Measurements from ENCODE around the gene ENOSF1. TPM values are rescaled to one million over a fixed set of nuclear protein-coding genes. Genes with fewer than 3 reads are reported as not detected.

Gene ENOSF1
- total and polyA plus RNA-seq, 10 of the 15 experiments (the other 5 are each of a cell fraction or from before 2014, with no cell fraction given), result 12.5 to 43.3 (median 29.5) TPM

- ChIA-PET SMC1A (ENCODE audit: uncharacterized antibody, unreplicated experiment) (interaction anchor here (0.7 to 2.9 kb wide), 4 partner anchors 12 to 185 kb away, joined by 3 to 9 read pairs (median 3); no protein-coding TSS in a partner anchor), POLR2A (interaction anchor here (0.6 kb wide), 1 partner anchor 79 kb away, joined by 4 read pairs; no protein-coding TSS in a partner anchor), CTCF (interaction anchor here (0.8 to 1.7 kb wide), 5 partner anchors 13 to 185 kb away, joined by 3 to 7 read pairs (median 3); no protein-coding TSS in a partner anchor), RAD21 (ENCODE audit: unreplicated experiment) (interaction anchor here (1.2 kb wide), 1 partner anchor 176 kb away, joined by 4 read pairs; no protein-coding TSS in a partner anchor)
- Histone ChIP-seq H4K20me1 (ENCODE audit: control insufficient read depth, insufficient read depth) (no peaks in the 10 kb centered on the region), H3K9me3 (replicated peaks; ENCODE audit: control insufficient read depth, insufficient read depth, low read length) (no peaks in the 10 kb centered on the region), H3K4me3 (no peak overlapping the region), H3K27me3 (replicated peaks in 1 of 2; ENCODE audit: control insufficient read depth in 2 of 2, insufficient read depth in 2 of 2, low read length in 1 of 2) (no peaks in the 10 kb centered on the region), H3K4me2 (ENCODE audit: control insufficient read depth, insufficient read depth) (no peak overlapping the region), H3K9ac (ENCODE audit: control insufficient read depth, insufficient read depth, low read length) (no peak overlapping the region), H3K79me2 (ENCODE audit: control insufficient read depth, insufficient read depth, low read length) (peaks cover 20% of the 10 kb centered on the region), H3K4me1 (ENCODE audit: control insufficient read depth, insufficient read depth, low read length) (peaks cover 13% of the 10 kb centered on the region), H2AFZ (ENCODE audit: control insufficient read depth, low read depth, low read length) (no peak overlapping the region), H3K27ac (ENCODE audit: control insufficient read depth, insufficient read depth) (no peak overlapping the region), H3K36me3 (ENCODE audit: control insufficient read depth in 2 of 2, insufficient read depth in 2 of 2, low read length in 1 of 2) (peaks cover 2 to 4% of the 10 kb centered on the region in 2 experiments; a peak in 2 of 4 replicates)
- intact Hi-C loops (cut with micrococcal nuclease; ENCODE audit: unreplicated experiment) (no loop called here), in situ Hi-C loops (cut with MboI) (no loop called here)
- TF ChIP-seq SREBF1 (IDR thresholded peaks at IDR 0.05; ENCODE audit: low read length) (no peak), IRF4 (IDR thresholded peaks at IDR 0.05; ENCODE audit: low read depth, low read length) (no peak), TAF1 (IDR thresholded peaks at IDR 0.05; ENCODE audit: borderline replicate concordance, low read depth, low read length) (no peak)
- no TSS peak for BruUV-seq (replicated peaks)
- FAIRE-seq (no peak), DNase-seq (ENCODE audit: low read depth, low spot score) (no peak), ATAC-seq (no peak)
- 74% methylated on average over 4 of the region's 4 CpGs for WGBS (ENCODE audit: insufficient coverage, insufficient replicate concordance, low lambda C conversion rate, missing lambda C conversion rate)
Observed at GRCh38 chr18:654601-655000, 57.8 kb downstream of the ENOSF1 start.

GRCh38 chr18:653512-653911, 58.9 kb downstream of the ENOSF1 start:
- no peak overlapping the region for H2AFZ ChIP-seq (ENCODE audit: control insufficient read depth, low read depth, low read length)
- TF ChIP-seq SUPT20H (IDR thresholded peaks at IDR 0.05; ENCODE audit: borderline replicate concordance, control insufficient read depth, low read depth, low read length) (no peak), ZBTB33 (IDR thresholded peaks at IDR 0.05) (no peak), RCOR1 (conservative IDR thresholded peaks at IDR 0.05; ENCODE audit: low read depth, low read length) (no peak), IRF3 (IDR thresholded peaks at IDR 0.05) (no peak), MEF2A (IDR thresholded peaks at IDR 0.05; ENCODE audit: insufficient read depth, low read depth, low read length) (no peak), BACH1 (IDR thresholded peaks at IDR 0.05; ENCODE audit: borderline replicate concordance) (no peak)
- ATAC-seq (no peak), DNase-seq (ENCODE audit: low read depth, low spot score) (no peak), FAIRE-seq (no peak)
- ChIA-PET POLR2A (no interaction called here), CTCF (interaction anchor here (0.7 to 1.5 kb wide), 4 partner anchors 10 to 185 kb away, joined by 3 to 4 read pairs (median 3); no protein-coding TSS in a partner anchor), SMC1A (ENCODE audit: uncharacterized antibody, unreplicated experiment) (interaction anchor here (1.2 to 2.9 kb wide), 2 partner anchors 177 to 186 kb away, joined by 3 to 9 read pairs; no protein-coding TSS in a partner anchor), RAD21 (ENCODE audit: unreplicated experiment) (interaction anchor here (1.2 kb wide), 1 partner anchor 33 kb away, joined by 4 read pairs; no protein-coding TSS in a partner anchor)
- no peaks in the 10 kb centered on the region for H3K27me3 ChIP-seq (replicated peaks in 1 of 2; ENCODE audit: control insufficient read depth in 2 of 2, insufficient read depth in 2 of 2, low read length in 1 of 2)
- no peaks in the 10 kb centered on the region for H4K20me1 ChIP-seq (ENCODE audit: control insufficient read depth, insufficient read depth)
- 98% methylated on average over 2 of the region's 2 CpGs for WGBS (ENCODE audit: insufficient coverage, insufficient replicate concordance, low lambda C conversion rate, missing lambda C conversion rate)
- no peak overlapping the region for H3K27ac ChIP-seq (ENCODE audit: control insufficient read depth, insufficient read depth)
- H3K4me1 ChIP-seq (ENCODE audit: control insufficient read depth, insufficient read depth, low read length), result peaks cover 10% of the 10 kb centered on the region
- in situ Hi-C loops (cut with MboI) (no loop called here), intact Hi-C loops (cut with micrococcal nuclease; ENCODE audit: unreplicated experiment) (no loop called here)
- no TSS peak for BruUV-seq (replicated peaks)
- H3K4me3 ChIP-seq, result no peak overlapping the region
- peaks cover 9% of the 10 kb centered on the region for H3K79me2 ChIP-seq (ENCODE audit: control insufficient read depth, insufficient read depth, low read length)
- H3K9me3 ChIP-seq (replicated peaks; ENCODE audit: control insufficient read depth, insufficient read depth, low read length), result no peaks in the 10 kb centered on the region
- no peak overlapping the region for H3K4me2 ChIP-seq (ENCODE audit: control insufficient read depth, insufficient read depth)
- H3K9ac ChIP-seq (ENCODE audit: control insufficient read depth, insufficient read depth, low read length), result no peak overlapping the region
- no peaks in the 10 kb centered on the region for H3K36me3 ChIP-seq (ENCODE audit: control insufficient read depth in 2 of 2, insufficient read depth in 2 of 2, low read length in 1 of 2)

All from GM12878 (cell line).